H4 (cell line): Measurements from ENCODE around the gene SPTB. TPM values are rescaled to one million over a fixed set of nuclear protein-coding genes. Genes with fewer than 3 reads are reported as not detected.

Experiments
- DNase-seq: peaks from one replicate; pipeline ENCODE4 v3.0.0-alpha.2; 2015; ENCODE audit warnings: low spot score
- total RNA-seq: library from RNA; depleted of rRNA; stranded (reverse); fragments of >200 nt; shearing (Covaris generic); gene quantifications from 2 replicates; pipeline ENCODE4 v1.2.3, GENCODE V29; 2014

Gene SPTB
- total RNA-seq, 1 experiment from 2014 or later = 0.04 TPM

DNA sequence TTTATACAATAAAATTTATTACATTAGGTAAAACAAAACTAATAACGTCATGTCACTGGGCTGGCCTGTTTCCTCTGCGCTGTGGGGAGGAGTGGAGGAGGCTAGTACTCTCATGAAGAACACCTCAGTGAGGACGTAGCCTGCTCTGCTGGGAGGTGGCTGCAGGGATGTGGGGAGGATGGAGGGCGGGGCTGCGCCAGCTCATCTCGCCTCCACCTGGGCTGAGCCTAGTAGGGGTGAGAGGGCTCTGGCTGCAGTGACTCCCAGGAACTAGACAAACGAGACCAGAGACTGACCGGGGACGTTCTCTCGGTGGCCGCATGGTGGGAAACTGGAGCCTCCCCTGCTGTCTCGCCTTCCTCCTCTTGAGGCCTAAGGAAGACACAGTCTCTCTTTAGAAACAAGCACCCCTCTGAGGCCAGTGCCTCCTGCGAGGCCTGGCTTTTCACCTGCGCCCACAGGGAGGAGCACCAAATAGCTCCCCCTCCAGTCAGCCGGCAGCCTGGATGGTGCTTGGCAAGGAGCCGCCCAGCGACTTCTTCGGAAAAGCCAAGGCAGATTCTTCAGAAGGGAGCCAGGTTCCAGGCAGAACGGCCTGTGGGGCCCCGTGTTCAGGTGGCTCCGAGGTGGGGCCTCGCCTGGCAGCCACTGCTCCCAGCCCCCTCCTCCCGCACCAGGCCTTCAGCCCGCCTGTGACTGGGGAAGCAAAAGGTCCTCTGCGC is 113.1 kb downstream of the SPTB start:
- DNase-seq = no peak

DNA sequence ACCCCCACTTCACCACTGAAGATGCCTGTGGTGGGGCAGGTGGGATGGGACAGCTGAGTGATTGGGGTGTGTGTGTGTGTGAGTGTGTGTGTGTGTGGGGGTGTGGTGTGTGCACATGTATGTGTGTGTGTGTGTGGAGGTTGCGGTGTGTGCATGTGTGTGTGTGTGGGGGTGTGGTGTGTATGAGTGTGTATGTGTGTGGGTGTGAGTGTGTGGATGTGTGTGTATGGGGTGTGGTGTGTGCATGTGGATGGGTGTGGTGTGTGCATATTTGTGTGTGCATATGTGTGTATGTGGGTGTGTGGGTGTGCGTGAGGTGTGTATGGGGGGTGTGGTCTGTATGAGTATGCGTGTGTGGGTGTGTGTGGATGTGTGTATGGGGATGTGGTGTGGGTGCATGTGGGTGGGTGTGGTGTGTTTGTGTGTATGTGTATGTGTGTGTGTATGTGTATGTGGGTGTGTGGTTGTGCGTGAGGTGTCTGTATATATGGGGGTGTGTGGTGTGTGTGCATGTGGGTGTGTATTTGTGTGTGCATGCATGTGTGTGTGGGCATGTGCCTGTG is 113.9 kb downstream of the SPTB start:
- no peak for DNase-seq

- DNase-seq = peak; percentile 55
These were observed 114.8 kb downstream of the SPTB start for GRCh38 chr14:64764641-64765520.

- peak; percentile 23 for DNase-seq
These were observed 115.7 kb downstream of the SPTB start for GRCh38 chr14:64763801-64764621.

GRCh38 chr14:64763085-64763782 is 116.5 kb downstream of the SPTB start:
- DNase-seq = no peak

- peak; percentile 84 for DNase-seq
These were observed 117.4 kb downstream of the SPTB start for GRCh38 chr14:64762044-64763034.

DNA sequence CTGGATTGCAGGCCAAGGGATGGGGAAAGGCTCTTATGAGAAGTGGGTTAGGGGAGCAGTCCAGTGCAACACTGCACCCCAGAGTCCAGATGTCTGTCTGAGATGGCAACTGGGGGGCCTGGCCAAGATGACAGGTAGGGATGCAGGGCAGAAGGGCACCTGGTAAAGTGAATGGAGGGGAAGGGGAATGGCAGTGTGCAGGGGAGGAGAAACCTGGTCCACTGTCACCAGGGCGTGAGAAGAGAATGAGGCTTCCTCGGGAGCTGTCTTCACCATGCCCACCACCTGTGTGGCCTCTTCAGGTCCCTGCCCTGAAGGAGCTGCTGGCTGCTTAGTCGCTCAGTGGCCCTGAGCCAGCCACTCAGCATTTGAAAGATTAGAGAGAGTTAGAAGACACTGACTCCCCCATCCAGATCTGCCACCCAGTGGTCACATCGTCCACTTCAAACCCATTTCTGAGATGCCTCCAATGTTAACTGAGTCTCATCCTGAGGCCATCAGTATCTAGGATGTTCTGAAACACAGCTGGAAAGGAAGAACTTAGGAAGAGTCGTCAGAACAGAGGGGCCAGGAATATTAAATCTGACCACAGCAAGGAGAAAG is 118.2 kb downstream of the SPTB start:
- no peak for DNase-seq

DNA sequence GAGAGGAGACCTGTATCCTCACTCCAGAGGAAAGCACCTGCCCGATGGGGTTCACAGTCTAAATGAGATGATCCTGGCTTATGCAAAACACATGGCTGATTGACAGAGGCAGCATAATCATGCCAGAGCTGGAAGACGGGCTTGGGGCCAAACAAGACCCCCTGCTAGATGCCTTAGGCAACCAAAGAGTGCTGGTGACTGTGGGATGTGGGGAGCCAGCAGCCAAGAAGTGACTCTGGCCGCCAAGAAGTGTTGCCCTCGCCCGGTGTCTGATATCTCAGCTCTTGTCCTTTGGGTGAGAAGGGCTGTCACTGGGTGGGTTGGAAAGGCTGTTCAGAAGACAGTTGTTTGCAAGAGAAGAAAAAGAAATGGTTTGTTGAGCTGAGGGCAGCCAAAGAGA is 118.8 kb downstream of the SPTB start:
- no peak for DNase-seq

DNA sequence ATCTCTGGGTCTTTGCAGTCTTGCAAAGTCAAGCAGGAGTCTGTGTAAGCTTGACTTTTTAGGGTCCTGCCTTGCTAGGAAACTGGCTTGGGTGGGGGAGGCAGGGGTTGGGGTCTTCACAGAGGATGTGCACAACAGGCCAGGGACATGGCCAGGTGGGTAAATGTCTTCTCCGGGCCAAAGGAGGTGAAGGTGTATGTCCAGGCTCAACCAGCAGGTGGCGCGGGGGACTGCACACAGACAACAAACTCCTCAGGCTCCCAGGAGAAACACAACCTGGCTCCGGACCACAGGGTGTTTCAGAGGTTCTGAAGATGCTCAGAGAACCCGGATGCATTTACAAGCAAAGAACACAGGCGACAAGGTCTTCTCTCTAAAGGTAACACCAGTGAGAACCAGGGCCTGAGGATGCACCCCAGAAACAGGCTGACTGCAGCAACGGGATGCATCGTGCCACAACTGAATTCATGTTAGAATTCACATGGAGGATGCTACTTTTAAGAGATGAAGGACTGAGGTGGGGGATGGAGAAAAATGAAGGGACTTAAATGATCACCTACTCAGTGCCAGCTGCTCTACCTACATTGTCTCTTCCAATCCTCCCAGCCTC is 119.5 kb downstream of the SPTB start:
- DNase-seq = no peak

DNA sequence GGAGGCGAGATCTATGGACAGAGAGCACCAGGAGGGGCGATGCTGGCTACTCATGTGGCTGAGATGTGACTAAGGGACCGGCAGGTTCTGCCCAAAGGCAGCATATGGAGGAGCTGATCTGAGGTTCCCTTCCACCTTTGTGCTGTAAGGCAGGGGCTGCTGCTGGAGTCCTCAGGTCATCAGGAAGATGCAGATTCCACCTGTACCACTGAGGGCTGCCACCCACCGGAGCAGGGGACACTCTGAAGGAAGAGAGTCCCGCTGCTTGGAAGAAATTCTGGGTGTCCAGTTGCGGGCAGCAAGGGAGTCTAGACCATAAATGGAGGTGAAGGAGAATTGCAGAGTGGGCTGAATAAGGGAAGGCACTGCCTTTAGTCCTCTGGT is 120.2 kb downstream of the SPTB start:
- DNase-seq = no peak

GRCh38 chr14:64758691-64759554 is 120.8 kb downstream of the SPTB start:
- peak; percentile 54 for DNase-seq

DNA sequence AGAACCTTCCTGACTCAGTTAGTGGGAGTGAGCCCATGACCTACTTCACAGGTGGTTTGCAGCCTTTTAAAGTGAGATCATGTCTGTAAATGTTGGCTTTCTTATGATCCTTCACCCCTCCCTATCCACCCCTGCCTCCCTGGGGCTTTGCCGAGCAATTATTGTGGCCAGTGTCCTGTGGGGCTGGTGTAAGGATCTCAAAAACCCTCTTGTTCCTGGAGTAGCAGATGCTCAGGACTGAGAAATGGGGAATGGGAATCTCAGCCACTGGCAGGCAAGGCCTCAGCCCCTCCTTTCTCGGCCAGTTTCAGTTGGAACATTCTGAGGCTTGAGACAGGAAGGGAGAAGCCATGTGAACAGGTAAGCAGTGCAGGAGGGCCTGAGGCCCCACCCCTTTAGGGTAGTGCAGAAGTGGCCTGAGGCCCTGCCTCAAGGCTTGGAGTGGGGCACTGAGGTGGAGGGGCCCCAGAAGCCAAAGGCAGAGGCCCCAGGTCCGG is 121.6 kb downstream of the SPTB start:
- DNase-seq = peak; percentile 27

GRCh38 chr14:64757601-64758000 is 122.1 kb downstream of the SPTB start:
- no peak for DNase-seq

DNA sequence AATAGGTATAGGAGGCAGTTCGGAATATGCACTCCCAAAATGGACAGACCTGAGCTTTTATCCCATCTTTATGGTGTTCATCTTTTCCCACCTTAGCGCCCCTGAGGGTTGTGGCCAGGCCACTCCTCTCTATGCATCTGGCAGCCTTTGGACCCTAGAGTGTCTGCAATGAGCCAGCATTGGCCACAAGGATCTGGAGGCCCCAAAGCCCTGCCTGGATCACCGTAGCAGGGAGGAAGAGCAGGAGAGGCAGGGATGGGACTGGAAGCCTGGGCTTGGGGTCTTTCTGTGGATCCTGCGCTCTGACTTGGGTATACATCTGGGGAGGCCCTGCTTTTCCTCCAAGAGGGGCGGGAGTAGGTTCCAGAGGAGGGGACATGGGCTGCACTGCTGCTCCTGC is 123.0 kb downstream of the SPTB start:
- DNase-seq = no peak

- no peak for DNase-seq
These were observed 123.9 kb downstream of the SPTB start for GRCh38 chr14:64755781-64756221.

DNA sequence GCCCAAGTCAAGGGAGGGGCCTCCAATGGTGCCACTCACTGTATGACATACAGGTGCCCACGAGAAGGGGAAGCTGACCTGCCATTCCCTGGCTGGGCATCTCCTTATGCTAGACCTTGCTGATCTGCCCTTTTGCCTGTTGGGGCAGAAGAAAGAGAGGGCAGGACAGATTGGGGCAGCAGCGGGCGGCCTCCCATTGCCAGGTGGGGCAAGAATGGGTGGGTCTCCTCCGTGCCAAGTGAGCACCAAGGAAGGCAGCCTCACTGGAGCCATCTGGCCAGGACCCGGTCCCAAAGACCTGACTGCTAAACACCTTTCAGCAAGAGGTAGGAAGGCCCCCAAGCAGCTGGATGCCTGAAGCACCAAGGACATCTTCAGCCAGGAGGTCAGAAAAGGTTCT is 125.0 kb downstream of the SPTB start:
- no peak for DNase-seq

DNA sequence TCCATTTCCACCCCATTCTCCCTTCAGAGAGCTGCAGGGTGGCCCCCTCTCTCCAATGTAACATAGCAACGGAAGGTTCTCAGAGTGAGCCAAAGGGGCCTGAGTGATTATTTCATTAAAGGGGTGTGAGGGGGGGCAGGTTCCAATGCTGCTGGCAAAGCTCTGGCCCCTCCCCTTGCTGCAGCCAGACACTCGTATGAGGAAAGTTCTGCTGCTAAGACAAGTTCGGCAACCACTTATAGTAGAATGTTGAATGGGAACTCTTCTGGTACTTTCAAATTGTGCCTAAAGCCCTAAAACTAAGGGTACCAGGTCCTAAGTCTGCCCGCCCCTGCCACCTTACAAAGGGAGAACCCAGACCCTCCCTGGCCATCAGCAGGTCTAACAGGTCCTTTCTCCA is 125.7 kb downstream of the SPTB start:
- no peak for DNase-seq

GRCh38 chr14:64753374-64753773 is 126.3 kb downstream of the SPTB start:
- DNase-seq = no peak
